Mesothelial cell of epicardium (in vitro differentiated cells): Measurements from ENCODE around the gene CLPTM1. TPM values are rescaled to one million over a fixed set of nuclear protein-coding genes. Genes with fewer than 3 reads are reported as not detected.
A peak's percentile ranks its signal among the peaks of the same experiment; 100 is the strongest.

ENCODE experiments used
- DNase-seq, 2 experiments: peaks; one replicate each; pipeline ENCODE4 v3.0.0; 2021; ENCODE audit warnings: low spot score in 2 of 2; ENCODE audit not compliant: unreplicated experiment in 2 of 2
- H3K27ac Mint-ChIP-seq: 2 replicates; pipeline ENCODE4 v1.8.0; 2021; ENCODE audit warnings: mixed read lengths
- H3K27me3 Mint-ChIP-seq: 2 replicates; pipeline ENCODE4 v1.8.0; 2021; ENCODE audit warnings: low read depth, mixed read lengths
- H3K36me3 Mint-ChIP-seq: 2 replicates; pipeline ENCODE4 v1.8.0; 2021; ENCODE audit warnings: mixed read lengths
- H3K4me1 Mint-ChIP-seq: 2 replicates; pipeline ENCODE4 v1.8.0; 2021; ENCODE audit warnings: mixed read lengths
- H3K4me3 Mint-ChIP-seq: 2 replicates; pipeline ENCODE4 v1.8.0; 2021; ENCODE audit warnings: mild to moderate bottlenecking, moderate library complexity, mixed read lengths
- H3K9me3 Mint-ChIP-seq: 2 replicates; pipeline ENCODE4 v1.8.0; 2021; ENCODE audit warnings: mixed read lengths
- CTCF ChIP-seq: fragments of 200-600 bp; sonication (generic); IDR thresholded peaks from one replicate; pipeline ENCODE4 v1.5.0; 2021; ENCODE audit warnings: antibody characterized with exemption; ENCODE audit not compliant: unreplicated experiment
- total RNA-seq: library from RNA; stranded (reverse); gene quantifications from 3 replicates; pipeline ENCODE4 v1.2.1, GENCODE V29; 2021

Gene CLPTM1
- total RNA-seq, 1 donor from 2014 or later = 85.6 TPM

GRCh38 chr19:45037393-45038169 is 82.4 kb downstream of the CLPTM1 start:
- Mint-ChIP-seq H3K9me3 (no peaks in the 10 kb centered on the region), H3K27ac (no peak overlapping the region), H3K36me3 (peaks cover 22% of the 10 kb centered on the region)

GRCh38 chr19:45038931-45039893 is 84.0 kb downstream of the CLPTM1 start, which contains the start of gene CLASRP:
TSS of gene CLASRP (plus strand) at chr19:45039045. CDS start at chr19:45040213, 1,168 bp downstream.
- peak; percentile 87 to 90 for DNase-seq
- H3K27ac Mint-ChIP-seq = peak within 1 kb of the TSS; percentile 95
- no peaks in the 10 kb centered on the region for H3K9me3 Mint-ChIP-seq
- H3K4me1 Mint-ChIP-seq = peaks cover 20% of the 10 kb centered on the region
- H3K36me3 Mint-ChIP-seq = peaks cover 16% of the 10 kb centered on the region
- TF ChIP-seq CTCF = no peak
- no peaks in the 10 kb centered on the region for H3K27me3 Mint-ChIP-seq
- H3K4me3 Mint-ChIP-seq = peak within 1 kb of the TSS; percentile 88

More at GRCh38 chr19:45037393-45038169, 82.4 kb downstream of the CLPTM1 start:
- H3K4me3 Mint-ChIP-seq = peak overlapping the region; percentile 50
- peaks cover 20% of the 10 kb centered on the region for H3K4me1 Mint-ChIP-seq
- no peak for TF ChIP-seq CTCF
- H3K27me3 Mint-ChIP-seq = no peaks in the 10 kb centered on the region
- no peak for DNase-seq

- no peaks in the 10 kb centered on the region for H3K9me3 Mint-ChIP-seq
- peaks cover 16% of the 10 kb centered on the region for H3K36me3 Mint-ChIP-seq
- H3K27me3 Mint-ChIP-seq = no peaks in the 10 kb centered on the region
- H3K27ac Mint-ChIP-seq = peak overlapping the region; percentile 61
- H3K4me1 Mint-ChIP-seq = peaks cover 20% of the 10 kb centered on the region
- TF ChIP-seq CTCF = no peak
- no peak for DNase-seq
- peak overlapping the region; percentile 88 for H3K4me3 Mint-ChIP-seq
Observed at GRCh38 chr19:45040059-45040771, 85.0 kb downstream of the CLPTM1 start.

- Mint-ChIP-seq H3K27me3 (no peaks in the 10 kb centered on the region), H3K9me3 (no peaks in the 10 kb centered on the region), H3K27ac (no peak overlapping the region), H3K4me3 (peak overlapping the region; percentile 36), H3K4me1 (peaks cover 20% of the 10 kb centered on the region), H3K36me3 (peaks cover 16% of the 10 kb centered on the region)
- no peak for DNase-seq
- TF ChIP-seq CTCF = no peak
Observed at GRCh38 chr19:45041125-45041524, 85.9 kb downstream of the CLPTM1 start.

Other genes starting within 250 kb of the CLPTM1 start
- gene BCL3, start 206.7 kb upstream of the CLPTM1 start, total RNA-seq = 14.9 to 21.5 TPM (median 20.1 TPM) in 3 replicates
- gene CBLC, start 177.5 kb upstream of the CLPTM1 start, total RNA-seq = 8.5 to 10.8 TPM (median 8.8 TPM) in 3 replicates
- 346 to 378 TPM (median 355 TPM) in 3 replicates for gene BCAM, start 146.3 kb upstream of the CLPTM1 start, total RNA-seq
- 291 to 300 TPM (median 299 TPM) in 3 replicates for gene NECTIN2, start 109.1 kb upstream of the CLPTM1 start, total RNA-seq
- gene TOMM40, start 64.1 kb upstream of the CLPTM1 start, total RNA-seq = 47.7 to 49.8 TPM (median 47.8 TPM) in 3 replicates
- 285 to 290 TPM (median 289 TPM) in 3 replicates for gene APOE, start 49.6 kb upstream of the CLPTM1 start, total RNA-seq
- gene APOC1, start 40.8 kb upstream of the CLPTM1 start, total RNA-seq = 18.6 to 20.0 TPM (median 18.6 TPM) in 3 replicates
- not detected in 3 replicates for gene APOC4, start 13.1 kb upstream of the CLPTM1 start, total RNA-seq
- not detected in 3 replicates for gene APOC2, start 9.3 kb upstream of the CLPTM1 start, total RNA-seq
- 18.5 to 20.8 TPM (median 18.7 TPM) in 3 replicates for gene RELB, start 46.1 kb downstream of the CLPTM1 start, total RNA-seq
- 132 to 133 TPM (median 133 TPM) in 3 replicates for gene CLASRP, start 83.7 kb downstream of the CLPTM1 start, total RNA-seq
- 0.99 to 1.1 TPM (median 1.1 TPM) in 3 replicates for gene ZNF296, start 121.1 kb downstream of the CLPTM1 start, total RNA-seq
- gene GEMIN7, start 123.9 kb downstream of the CLPTM1 start, total RNA-seq = 24.2 to 27.5 TPM (median 24.4 TPM) in 3 replicates
- 36.2 to 40.7 TPM (median 38.9 TPM) in 3 replicates for gene PPP1R37, start 137.8 kb downstream of the CLPTM1 start, total RNA-seq
- 0.54 to 1.1 TPM (median 0.71 TPM) in 3 replicates for gene NKPD1, start 205.6 kb downstream of the CLPTM1 start, total RNA-seq
- 42.8 to 48.0 TPM (median 46.7 TPM) in 3 replicates for gene TRAPPC6A, start 222.9 kb downstream of the CLPTM1 start, total RNA-seq
- 8.0 to 10.3 TPM (median 8.9 TPM) in 3 replicates for gene BLOC1S3, start 223.4 kb downstream of the CLPTM1 start, total RNA-seq